AG09309 (cell line): ENCODE measurements around the gene TTC8.
"Not testable (repeated sequence)": the region's sequence is repeated elsewhere in the genome, so short reads cannot be mapped to it uniquely, and the experiment has no call there.

Source experiments
- DNase-seq: peaks from one replicate; pipeline ENCODE4 v3.0.0-alpha.2; 2010; ENCODE audit warnings: low read depth
- H3K4me3 ChIP-seq: 2 replicates; pipeline ENCODE4 v1.5.1; 2011; ENCODE audit warnings: mild to moderate bottlenecking, low read depth, low read length, moderate library complexity; ENCODE audit not compliant: control insufficient read depth
- CTCF ChIP-seq: IDR thresholded peaks from 2 replicates; pipeline ENCODE4 v1.5.1; 2011; ENCODE audit warnings: mild to moderate bottlenecking, low read depth, low read length, inconsistent platforms; ENCODE audit not compliant: insufficient read depth, control insufficient read depth; ENCODE audit errors: missing control alignments

The TTC8 gene

DNA sequence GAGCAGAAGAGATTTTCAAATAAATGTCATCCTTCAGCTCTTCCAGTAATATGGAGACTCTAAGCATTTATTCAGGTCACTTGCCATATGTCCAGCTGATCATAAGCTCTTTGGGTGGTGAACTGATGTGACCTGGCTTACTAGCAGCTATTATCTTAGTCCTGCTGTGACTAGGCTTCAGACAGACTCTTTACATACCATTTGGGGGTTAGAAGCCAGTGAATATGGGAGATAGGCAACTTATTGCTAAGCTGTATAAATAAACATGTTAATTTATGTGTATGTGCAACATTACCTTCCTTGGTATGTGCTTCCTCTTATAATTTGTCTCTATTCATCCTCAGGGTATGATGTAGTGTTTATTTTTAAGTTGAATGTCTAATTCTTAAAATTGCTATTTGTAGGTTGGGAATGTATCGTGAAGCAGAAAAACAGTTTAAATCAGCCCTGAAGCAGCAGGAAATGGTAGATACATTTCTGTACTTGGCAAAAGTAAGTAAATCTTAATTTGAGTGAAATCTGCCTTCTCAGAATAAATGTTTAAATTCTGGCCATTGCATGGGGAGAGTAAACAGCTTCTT lies 32.4 kb downstream of the TTC8 start:
- no peak for DNase-seq
- TF ChIP-seq CTCF: no peak

GRCh38 chr14:88857861-88858260 lies 33.4 kb downstream of the TTC8 start:
- DNase-seq, H3K4me3 ChIP-seq: not testable (repeated sequence)

More for the DNA sequence above, 32.4 kb downstream of the TTC8 start:
- H3K4me3 ChIP-seq: no peak overlapping the region

DNA sequence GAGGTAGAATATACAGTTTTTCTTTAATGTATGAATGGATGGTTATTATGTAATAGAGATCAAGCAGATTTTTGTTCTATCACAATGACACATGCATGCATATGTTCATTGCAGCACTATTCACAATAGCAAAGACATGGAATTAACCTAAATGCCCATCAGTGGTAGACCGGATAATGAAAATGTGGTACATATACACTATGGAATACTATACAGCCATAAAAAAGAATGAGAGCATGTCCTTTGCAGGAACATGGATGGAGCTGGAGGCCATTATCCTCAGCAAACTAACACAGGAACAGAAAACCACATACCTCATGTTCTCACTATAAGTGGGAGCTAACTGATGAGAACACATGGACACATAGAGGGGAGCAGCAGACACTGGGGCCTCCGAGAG lies 34.7 kb downstream of the TTC8 start:
- DNase-seq, H3K4me3 ChIP-seq: not testable (repeated sequence)

GRCh38 chr14:88863167-88863566 lies 38.7 kb downstream of the TTC8 start:
- DNase-seq: no peak
- H3K4me3 ChIP-seq: no peak overlapping the region
- no peak for TF ChIP-seq CTCF

GRCh38 chr14:88864198-88864597 lies 39.7 kb downstream of the TTC8 start:
- no peak for TF ChIP-seq CTCF
- DNase-seq: no peak
- no peak overlapping the region for H3K4me3 ChIP-seq

DNA sequence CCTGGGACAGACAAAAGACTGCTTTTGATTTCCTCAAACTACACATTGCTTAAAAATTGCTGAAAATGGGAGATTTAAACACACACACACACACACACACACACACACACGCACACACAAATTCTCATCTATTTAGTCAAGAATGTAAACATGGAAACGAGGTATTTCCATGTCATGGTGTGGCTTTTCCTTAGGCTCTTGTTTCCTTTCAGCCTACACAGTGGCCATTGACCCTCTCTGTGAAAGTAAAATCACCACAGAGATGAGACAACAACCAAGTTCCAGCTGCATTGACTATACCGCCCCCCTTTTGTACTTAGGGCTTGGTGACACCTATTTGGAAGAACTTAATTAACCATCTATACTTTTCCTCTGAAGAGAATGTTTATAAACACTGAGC lies 41.9 kb downstream of the TTC8 start:
- no peak for TF ChIP-seq CTCF
- no peak for DNase-seq
- H3K4me3 ChIP-seq: no peak overlapping the region

DNA sequence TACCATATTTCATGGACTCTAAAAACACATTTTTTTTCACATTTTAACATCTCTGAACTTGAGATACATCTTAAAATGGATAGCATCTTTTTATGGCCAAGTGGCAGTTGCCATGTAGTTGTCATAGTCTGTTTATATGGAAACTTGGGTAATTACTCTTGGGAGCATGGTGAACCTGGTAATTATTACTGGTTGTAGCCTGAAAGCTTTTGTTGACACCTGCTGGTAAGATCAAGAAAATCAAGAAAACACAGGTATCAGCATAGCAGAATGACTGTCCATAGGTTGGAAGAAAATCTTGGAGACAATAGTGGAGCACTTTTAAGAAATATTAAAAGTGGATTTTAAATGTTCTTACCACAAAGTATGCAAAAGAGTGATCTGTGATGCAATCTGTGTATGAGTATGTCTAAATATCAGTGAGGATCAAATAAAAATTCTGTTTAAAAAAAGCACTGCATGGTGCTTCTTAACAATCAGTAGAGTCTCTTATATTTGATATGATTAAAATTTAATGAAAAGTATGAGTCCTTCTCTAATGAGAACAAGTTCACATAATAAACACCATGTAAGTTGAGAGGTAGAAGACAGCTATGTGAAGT lies 44.2 kb downstream of the TTC8 start:
- no peak for DNase-seq
- peak; percentile 39 for TF ChIP-seq CTCF

DNA sequence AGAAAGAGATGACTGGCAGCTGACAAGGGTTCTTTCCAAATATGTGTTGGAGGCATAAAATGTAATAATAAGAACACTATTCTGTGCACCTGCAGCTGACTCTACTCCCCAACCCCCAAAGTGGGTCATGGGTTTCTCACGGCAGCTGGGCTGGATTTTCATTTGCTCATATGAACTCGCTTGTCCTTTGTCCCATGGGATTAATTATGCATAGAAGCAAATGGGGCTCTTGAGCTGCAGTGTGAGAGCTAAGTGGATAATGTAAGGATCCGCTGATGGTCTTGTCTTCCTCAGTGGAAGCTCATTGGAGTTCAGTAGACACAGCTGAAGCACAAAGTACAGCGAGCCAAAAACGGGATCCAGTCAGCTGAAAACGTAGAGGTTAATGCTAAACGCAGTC lies 46.3 kb downstream of the TTC8 start:
- H3K4me3 ChIP-seq: no peak overlapping the region
- DNase-seq: no peak
- no peak for TF ChIP-seq CTCF

More for the DNA sequence above, 44.2 kb downstream of the TTC8 start:
- no peak overlapping the region for H3K4me3 ChIP-seq
